Neural cell (in vitro differentiated cells): ENCODE results near the gene RAB7B.

Experiments
- EP300 ChIP-seq: fragments of 450-650 bp; conservative IDR thresholded peaks from 2 replicates; pipeline ENCODE4 v1.6.1; 2014; ENCODE audit warnings: antibody characterized with exemption, mild to moderate bottlenecking, moderate library complexity; ENCODE audit not compliant: poor library complexity, severe bottlenecking
- MXI1 ChIP-seq: fragments of 450-650 bp; conservative IDR thresholded peaks from 2 replicates; pipeline ENCODE4 v1.6.1; 2014; ENCODE audit warnings: antibody characterized with exemption, mild to moderate bottlenecking; ENCODE audit not compliant: poor library complexity, severe bottlenecking
- POLR2AphosphoS5 ChIP-seq: IDR thresholded peaks from 2 replicates; pipeline ENCODE4 v1.6.1; 2012
- TAF1 ChIP-seq: IDR thresholded peaks from 2 replicates; pipeline ENCODE4 v1.6.1; 2012; ENCODE audit warnings: low read depth
- TF ChIP-seq, protein P1 (sequence below): fragments of 450-650 bp; IDR thresholded peaks from 2 replicates; pipeline ENCODE4 v1.5.1; 2014; ENCODE audit warnings: antibody characterized with exemption, mild to moderate bottlenecking, moderate library complexity; ENCODE audit not compliant: poor library complexity, severe bottlenecking
- TF ChIP-seq, protein P2 (sequence below): IDR thresholded peaks from 2 replicates; pipeline ENCODE4 v1.6.1; 2012; ENCODE audit warnings: borderline replicate concordance

DNA sequence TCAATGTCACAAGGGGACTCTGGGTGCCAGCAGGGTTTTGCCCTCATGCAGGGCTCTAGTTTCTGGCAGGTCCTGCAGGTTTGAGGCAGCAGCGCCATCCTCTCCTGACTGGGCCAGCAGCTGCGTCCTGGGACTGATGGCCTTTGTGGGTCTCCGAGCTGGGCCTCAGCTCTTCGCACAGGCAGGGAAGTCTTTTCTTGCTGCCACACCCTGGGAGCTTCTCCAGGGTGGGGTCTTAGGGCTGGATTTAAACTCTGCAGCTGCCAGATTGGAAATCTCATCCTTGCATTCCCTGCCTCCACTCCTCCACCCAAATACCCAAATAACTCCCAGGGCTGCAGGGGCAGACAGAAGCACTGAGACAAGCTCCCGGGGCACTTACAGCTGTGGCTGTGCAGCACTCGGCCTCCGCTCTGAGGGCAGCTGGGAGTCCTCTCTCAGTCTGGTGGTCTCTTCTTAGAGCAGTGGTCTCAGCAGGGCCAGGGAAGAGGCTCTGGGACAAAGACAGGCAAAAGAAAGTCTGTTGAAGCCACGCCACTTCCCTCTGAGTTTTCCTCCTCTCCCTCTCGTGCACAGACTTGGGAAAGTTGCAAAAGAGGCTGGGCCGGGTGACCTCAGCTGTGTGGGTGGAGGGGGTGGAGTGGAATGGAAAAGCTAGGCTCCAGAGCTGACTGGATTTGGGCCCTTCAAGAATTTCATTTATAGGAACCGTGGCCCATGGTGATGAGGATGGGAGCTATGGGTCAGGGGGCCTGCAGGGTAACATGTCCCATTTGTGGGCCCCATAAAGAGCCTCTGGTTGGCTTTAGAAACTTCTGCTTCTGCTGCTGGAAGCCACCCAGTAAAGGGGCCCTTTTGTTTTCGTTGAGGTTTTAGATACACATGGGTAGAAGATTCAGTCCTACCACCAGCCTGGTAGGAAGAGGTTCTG is at the start of gene RAB7B:
- TF ChIP-seq, protein P1, sequence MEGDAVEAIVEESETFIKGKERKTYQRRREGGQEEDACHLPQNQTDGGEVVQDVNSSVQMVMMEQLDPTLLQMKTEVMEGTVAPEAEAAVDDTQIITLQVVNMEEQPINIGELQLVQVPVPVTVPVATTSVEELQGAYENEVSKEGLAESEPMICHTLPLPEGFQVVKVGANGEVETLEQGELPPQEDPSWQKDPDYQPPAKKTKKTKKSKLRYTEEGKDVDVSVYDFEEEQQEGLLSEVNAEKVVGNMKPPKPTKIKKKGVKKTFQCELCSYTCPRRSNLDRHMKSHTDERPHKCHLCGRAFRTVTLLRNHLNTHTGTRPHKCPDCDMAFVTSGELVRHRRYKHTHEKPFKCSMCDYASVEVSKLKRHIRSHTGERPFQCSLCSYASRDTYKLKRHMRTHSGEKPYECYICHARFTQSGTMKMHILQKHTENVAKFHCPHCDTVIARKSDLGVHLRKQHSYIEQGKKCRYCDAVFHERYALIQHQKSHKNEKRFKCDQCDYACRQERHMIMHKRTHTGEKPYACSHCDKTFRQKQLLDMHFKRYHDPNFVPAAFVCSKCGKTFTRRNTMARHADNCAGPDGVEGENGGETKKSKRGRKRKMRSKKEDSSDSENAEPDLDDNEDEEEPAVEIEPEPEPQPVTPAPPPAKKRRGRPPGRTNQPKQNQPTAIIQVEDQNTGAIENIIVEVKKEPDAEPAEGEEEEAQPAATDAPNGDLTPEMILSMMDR = no peak
- TF ChIP-seq POLR2AphosphoS5 (no peak), TAF1 (no peak), MXI1 (no peak), EP300 (no peak)
- TF ChIP-seq, protein P2, sequence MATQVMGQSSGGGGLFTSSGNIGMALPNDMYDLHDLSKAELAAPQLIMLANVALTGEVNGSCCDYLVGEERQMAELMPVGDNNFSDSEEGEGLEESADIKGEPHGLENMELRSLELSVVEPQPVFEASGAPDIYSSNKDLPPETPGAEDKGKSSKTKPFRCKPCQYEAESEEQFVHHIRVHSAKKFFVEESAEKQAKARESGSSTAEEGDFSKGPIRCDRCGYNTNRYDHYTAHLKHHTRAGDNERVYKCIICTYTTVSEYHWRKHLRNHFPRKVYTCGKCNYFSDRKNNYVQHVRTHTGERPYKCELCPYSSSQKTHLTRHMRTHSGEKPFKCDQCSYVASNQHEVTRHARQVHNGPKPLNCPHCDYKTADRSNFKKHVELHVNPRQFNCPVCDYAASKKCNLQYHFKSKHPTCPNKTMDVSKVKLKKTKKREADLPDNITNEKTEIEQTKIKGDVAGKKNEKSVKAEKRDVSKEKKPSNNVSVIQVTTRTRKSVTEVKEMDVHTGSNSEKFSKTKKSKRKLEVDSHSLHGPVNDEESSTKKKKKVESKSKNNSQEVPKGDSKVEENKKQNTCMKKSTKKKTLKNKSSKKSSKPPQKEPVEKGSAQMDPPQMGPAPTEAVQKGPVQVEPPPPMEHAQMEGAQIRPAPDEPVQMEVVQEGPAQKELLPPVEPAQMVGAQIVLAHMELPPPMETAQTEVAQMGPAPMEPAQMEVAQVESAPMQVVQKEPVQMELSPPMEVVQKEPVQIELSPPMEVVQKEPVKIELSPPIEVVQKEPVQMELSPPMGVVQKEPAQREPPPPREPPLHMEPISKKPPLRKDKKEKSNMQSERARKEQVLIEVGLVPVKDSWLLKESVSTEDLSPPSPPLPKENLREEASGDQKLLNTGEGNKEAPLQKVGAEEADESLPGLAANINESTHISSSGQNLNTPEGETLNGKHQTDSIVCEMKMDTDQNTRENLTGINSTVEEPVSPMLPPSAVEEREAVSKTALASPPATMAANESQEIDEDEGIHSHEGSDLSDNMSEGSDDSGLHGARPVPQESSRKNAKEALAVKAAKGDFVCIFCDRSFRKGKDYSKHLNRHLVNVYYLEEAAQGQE = no peak
